Mucosa of descending colon (tissue), 3 donors: ENCODE results near the gene TMTC2. TPM values are rescaled to one million over a fixed set of nuclear protein-coding genes. Genes with fewer than 3 reads are reported as not detected.

ENCODE experiments used
- ATAC-seq: fragments of 200-7000 bp; cut with Tn5 transposase; one replicate; pipeline ENCODE4 v1.9.1; 2020; ENCODE audit warnings: mild to moderate bottlenecking, moderate library complexity
- DNase-seq, 3 donors: peaks; one replicate each; pipeline ENCODE4 v3.0.0-alpha.2; 2020
- H3K36me3 ChIP-seq: fragments of 200-600 bp; one replicate; pipeline ENCODE4 v1.8.0; 2021; ENCODE audit warnings: low read depth, mild to moderate bottlenecking
- H3K4me1 ChIP-seq: fragments of 200-600 bp; one replicate; pipeline ENCODE4 v1.8.0; 2021; ENCODE audit warnings: low read depth, mild to moderate bottlenecking
- H3K4me3 ChIP-seq: fragments of 200-600 bp; one replicate; pipeline ENCODE4 v1.8.0; 2021; ENCODE audit warnings: mild to moderate bottlenecking
- H3K9me3 ChIP-seq: fragments of 200-600 bp; one replicate; pipeline ENCODE4 v1.8.0; 2021; ENCODE audit warnings: mild to moderate bottlenecking
- CTCF ChIP-seq: fragments of 200-600 bp; IDR thresholded peaks from one replicate; pipeline ENCODE4 v1.8.0; 2022; ENCODE audit warnings: antibody characterized with exemption, mild to moderate bottlenecking
- intact Hi-C, 2 donors: fragments of 100-400 bp; cut with DNase I in 1 of 2; cut with micrococcal nuclease in 1 of 2; formaldehyde crosslinking; loops; one replicate each; pipeline versions ENCODE4 v1.11.0 to v1.11.1; 2022; cut with DNase I, micrococcal nuclease
- total RNA-seq, 3 donors: library from RNA; stranded (reverse); fragmentation: NEBNext Ultra II Directional in 2 of 3; extraction: Animal tissue kit (Norgen Biotek cat#: 25700) in 2 of 3; gene quantifications; one replicate each; pipeline versions ENCODE4 v1.2.1 to v1.2.4, GENCODE V29; 2021 to 2023
- donor health status: DM: no; HTN: no; CAD: no; lungs with moderate emphysema.
- donor health status: DM: no; HTN: no; CAD: no.
- donor health status: DM: no; HTN: yes; CAD: no.

Gene TMTC2
- total RNA-seq, 3 donors from 2014 or later = 13.3 to 40.4 (median 14.6) TPM

GRCh38 chr12:82698708-82699564, 12.2 kb downstream of the TMTC2 start:
- Histone ChIP-seq H3K4me1 (no peaks in the 10 kb centered on the region), H3K36me3 (no peaks in the 10 kb centered on the region), H3K9me3 (no peaks in the 10 kb centered on the region), H3K4me3 (no peak overlapping the region)
- intact Hi-C loops = no loop called here
- ATAC-seq = no peak
- DNase-seq = no peak
- TF ChIP-seq CTCF = no peak

DNA sequence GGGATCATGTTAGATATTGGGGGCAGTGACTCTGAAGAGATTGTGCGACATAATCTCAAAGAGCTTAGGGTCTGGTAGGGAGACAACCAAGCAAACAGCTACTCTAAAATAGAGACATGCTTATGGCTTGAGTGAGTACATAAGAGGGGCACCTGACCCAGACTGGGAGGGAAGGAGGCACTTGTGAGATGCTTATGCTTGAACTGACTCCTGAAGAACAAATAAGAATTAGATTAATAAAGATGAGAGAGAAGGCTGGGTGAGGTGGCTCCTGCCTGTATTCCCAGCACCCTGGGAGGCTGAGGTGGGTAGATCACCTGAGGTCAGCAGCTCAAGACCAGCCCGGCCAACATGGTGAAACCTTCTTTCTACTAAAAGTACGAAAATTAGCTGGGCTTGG, 19.1 kb downstream of the TMTC2 start:
- no peak for TF ChIP-seq CTCF
- H3K4me3 ChIP-seq = no peak overlapping the region
- no peaks in the 10 kb centered on the region for H3K4me1 ChIP-seq
- DNase-seq (no peak), ATAC-seq (no peak)
- H3K9me3 ChIP-seq = no peaks in the 10 kb centered on the region
- no peaks in the 10 kb centered on the region for H3K36me3 ChIP-seq
- intact Hi-C loops = no loop called here

GRCh38 chr12:82708061-82708879, 21.6 kb downstream of the TMTC2 start:
- Histone ChIP-seq H3K36me3 (no peaks in the 10 kb centered on the region), H3K4me3 (no peak overlapping the region), H3K9me3 (no peaks in the 10 kb centered on the region), H3K4me1 (no peaks in the 10 kb centered on the region)
- DNase-seq (peak in 1 of 3 donors; percentile 20), ATAC-seq (peak; percentile 25)
- TF ChIP-seq CTCF = no peak
- intact Hi-C loops = no loop called here

DNA sequence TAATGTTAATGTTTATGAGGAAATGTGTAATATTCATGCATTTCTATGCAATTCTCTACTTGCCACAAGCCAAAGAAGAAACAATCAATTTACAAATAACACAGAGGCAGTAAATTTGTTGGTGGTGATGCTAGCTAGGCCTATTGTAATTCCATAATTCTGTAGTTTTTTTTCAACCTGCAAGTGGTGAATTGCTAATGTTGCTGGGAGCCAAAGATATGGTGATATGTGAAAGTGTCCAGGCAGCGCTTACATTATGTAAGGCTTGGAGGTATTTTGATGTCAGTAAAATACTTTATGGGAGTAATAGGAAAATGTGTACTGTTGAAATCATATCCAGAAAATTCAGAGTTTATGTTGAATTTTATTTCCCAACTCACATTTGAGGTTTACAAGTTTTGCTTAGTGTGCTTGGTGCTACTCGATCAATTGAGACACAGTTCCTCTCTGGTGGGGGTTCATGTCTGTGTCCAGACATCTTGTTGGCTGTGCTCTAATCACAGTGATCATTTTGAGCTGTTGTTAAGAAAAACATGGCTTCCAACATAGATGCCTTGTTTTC, 23.2 kb downstream of the TMTC2 start:
- Histone ChIP-seq H3K4me1 (no peaks in the 10 kb centered on the region), H3K4me3 (no peak overlapping the region), H3K9me3 (no peaks in the 10 kb centered on the region), H3K36me3 (no peaks in the 10 kb centered on the region)
- DNase-seq = no peak
- no peak for ATAC-seq
- no peak for TF ChIP-seq CTCF
- intact Hi-C loops = no loop called here

DNA sequence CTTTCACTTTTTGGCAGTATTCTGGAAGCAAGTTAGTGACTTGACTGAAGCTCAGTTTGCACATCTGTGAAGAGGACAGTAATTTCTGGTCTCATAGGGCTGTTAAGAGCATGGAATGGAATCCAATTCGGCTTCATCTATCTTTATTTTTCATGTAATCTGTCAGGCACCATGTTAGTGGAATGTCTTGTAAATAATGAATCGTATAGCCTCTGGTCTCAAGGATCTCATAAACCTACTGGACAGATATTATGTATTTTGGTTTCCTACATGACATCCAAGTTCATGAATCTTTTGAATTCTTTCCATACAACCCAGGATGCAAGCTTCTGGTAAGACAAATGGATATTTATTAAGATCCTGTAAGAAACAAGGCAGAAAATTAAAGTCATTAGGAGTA, 24.0 kb downstream of the TMTC2 start:
- no peak overlapping the region for H3K4me3 ChIP-seq
- intact Hi-C loops = no loop called here
- H3K9me3 ChIP-seq = no peaks in the 10 kb centered on the region
- no peak for DNase-seq
- no peak for ATAC-seq
- no peaks in the 10 kb centered on the region for H3K4me1 ChIP-seq
- TF ChIP-seq CTCF = no peak
- no peaks in the 10 kb centered on the region for H3K36me3 ChIP-seq
